SK-N-MC (cell line): ENCODE results near the gene TAF4.

ENCODE experiments used
- EZH2 ChIP-seq: fragments of 200-600 bp; sonication (generic); IDR thresholded peaks from one replicate; pipeline ENCODE4 v1.6.1; 2017; ENCODE audit warnings: antibody characterized with exemption
- FOXP2 ChIP-seq: optimal IDR thresholded peaks from 2 replicates; pipeline ENCODE3; 2011; ENCODE audit warnings: mild to moderate bottlenecking, moderate library complexity; ENCODE audit not compliant: insufficient read depth; ENCODE audit errors: extremely low read length, control extremely low read depth
- POLR2AphosphoS5 ChIP-seq: IDR thresholded peaks from 2 replicates; pipeline ENCODE4 v1.6.1; 2012; ENCODE audit warnings: mild to moderate bottlenecking, low read depth, low read length, borderline replicate concordance

DNA sequence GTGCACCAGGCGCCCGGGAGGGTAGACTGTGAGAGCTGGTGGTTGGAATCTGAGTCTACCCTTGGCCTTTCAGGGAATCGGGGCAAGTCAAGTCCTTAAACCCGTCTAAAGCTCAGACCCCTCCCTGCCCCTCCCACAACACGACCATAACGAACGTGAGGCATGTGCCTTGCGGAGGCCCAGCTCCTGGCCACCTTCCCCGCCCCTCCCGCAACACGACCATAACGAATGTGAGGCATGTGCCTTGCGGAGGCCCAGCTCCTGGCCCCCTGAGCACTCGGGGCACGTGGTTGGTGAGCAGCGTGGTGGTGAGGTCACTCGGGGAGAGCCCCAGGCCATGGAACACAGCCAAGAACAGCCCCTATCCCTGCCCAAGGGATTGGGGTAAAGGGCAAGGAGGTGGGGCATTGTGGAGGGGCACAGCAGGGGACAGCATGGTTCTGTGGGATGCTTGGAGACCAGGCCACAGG, 132.2 kb downstream of the TAF4 start:
- no peak for TF ChIP-seq POLR2AphosphoS5
- TF ChIP-seq EZH2: no peak
- TF ChIP-seq FOXP2: no peak
